HUDEP-2 (cell line): Measurements from ENCODE around the gene CST8.
"Not testable (repeated sequence)": the region's sequence is repeated elsewhere in the genome, so short reads cannot be mapped to it uniquely, and the experiment has no call there.

Source experiments
- DNase-seq, 76 experiments: peaks; one replicate each; lab custom pipeline; 2025; ENCODE audit not compliant: unreplicated experiment in 76 of 76; lab: John Stamatoyannopoulos, UW

The CST8 gene, protein sequence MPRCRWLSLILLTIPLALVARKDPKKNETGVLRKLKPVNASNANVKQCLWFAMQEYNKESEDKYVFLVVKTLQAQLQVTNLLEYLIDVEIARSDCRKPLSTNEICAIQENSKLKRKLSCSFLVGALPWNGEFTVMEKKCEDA

DNA sequence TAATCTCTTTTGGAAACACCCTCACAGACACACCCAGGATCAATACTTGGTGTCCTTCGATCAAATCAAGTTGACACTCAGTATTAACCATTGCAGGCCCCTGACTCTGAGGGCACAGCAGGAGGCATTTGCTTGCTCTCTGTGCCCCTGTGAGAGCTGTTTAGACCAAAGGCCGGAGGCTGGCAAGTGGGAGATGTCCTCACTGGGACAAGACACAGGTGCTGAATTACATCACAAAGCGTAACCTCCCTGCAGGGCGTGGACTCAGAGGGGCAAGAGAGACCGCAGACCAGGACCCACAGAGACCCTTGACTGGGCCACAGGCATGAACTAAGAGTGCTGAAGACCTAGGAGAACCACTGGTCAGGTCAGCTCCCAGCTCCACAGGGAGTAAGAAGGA is at the start of gene CST8:
CST8 (plus strand) TSS at position 301 of the 400 bp plus-strand sequence. CDS start 551 bp downstream, outside the sequence.
- DNase-seq: no peak

DNA sequence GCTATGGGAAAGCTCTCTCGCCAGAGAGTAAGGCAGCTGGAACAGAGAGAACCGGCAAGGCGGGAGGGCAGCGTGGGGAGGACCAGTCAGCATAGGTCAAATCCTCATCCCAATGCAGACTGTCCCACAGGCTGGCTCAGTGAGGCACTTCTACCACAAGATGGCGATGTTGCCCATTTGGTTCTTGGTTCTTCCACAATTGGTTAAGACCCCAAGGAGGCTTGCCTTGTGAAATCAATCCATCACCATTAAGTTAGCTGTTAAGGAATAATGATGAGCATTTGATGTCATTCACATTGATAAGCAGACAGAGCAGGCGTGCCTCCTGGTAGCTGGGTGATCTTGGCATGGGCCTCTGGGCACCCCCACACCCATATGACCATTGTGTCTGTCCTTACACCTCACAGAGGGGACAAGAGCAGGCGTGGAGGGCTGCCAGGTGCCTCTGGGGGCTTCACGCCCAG is 49.0 kb upstream of the CST8 start:
- peak in 48 of 76 experiments; percentile 3 to 75 (median 30) for DNase-seq

DNA sequence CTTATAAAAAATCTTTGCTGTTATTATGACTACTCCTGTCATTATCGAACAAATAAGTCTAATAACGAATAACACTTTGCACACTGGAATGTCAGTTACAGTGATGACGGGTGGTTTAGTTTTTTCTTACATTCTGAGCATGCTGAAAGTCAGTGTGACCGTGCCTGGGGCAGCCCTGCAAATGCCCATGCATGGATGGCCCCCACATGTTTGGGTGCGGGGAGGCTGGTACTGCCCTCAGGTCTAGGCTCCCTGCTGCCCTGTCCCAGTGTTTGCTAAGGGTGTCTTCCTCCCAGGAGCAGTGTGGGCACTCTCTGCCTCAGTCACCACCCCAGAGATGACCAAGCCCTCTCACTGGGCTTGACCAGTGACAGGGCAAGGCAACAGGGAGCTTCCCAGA is 48.5 kb upstream of the CST8 start:
- DNase-seq: no peak

DNA sequence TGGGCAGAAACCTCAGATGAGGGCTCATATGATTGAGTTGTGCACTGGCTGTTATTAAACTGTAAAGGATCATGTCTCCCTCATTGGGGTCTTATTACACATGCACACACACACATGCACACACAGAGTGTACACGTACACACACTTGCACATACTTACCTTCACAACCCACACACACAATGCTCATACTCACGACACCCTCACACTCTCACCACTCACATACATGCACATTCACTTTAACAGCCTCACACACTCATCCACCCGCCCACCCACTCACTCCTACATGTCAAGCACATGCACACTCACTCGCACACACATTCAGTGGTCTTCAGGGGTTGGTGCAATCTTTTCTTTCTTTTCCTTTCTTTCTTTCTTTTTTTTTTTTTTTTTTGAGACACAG is 46.1 kb upstream of the CST8 start:
- no peak for DNase-seq

DNA sequence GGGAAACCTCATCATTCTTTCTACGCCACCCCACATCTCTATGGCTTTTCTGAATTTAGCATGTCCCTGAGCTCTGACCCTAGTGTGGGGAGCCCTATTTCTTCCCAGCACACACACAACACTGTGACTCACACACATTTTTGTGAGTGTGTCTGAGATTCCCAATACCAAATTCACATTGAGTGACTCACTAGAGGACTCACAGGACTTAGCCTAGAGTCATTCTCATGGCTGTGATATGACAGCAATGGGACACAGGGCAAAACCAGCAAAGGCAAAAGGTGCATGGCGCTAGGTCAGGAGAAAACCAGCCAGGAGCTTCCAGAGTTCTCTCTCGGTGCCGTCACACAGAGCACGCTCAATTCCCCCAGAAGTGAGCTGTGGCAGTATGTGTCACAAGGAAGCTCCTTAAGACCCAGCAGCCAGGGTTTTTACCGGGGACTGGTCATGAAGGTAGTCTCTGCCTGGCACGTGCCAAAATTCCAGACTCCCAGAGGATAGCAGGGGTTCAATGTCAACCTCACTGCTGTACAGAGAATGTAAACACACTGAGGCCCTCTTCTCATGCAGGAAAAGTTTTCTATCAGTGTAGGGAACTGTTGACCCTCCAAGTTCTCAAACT is 45.2 kb upstream of the CST8 start:
- no peak for DNase-seq

DNA sequence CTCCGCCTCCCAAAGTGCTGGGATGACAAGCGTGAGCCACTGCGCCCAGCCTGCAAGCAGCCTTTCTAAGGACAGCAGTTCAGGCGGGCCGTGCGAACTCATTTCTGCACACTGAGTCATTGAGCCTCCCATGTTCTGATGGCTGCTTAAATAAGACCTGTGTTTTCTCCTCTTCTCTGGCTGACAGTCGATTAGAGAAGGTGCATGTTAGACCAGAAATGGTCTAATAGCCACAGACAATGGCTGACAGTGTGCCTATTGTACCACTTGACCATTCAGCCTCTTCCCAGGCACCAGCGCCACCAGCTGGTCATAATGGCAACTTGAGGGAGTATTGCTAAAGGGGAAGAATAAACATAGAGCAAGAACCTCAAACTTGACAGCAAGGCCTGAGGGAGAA is 44.4 kb upstream of the CST8 start:
- peak in 63 of 76 experiments; percentile 3 to 76 (median 36) for DNase-seq

DNA sequence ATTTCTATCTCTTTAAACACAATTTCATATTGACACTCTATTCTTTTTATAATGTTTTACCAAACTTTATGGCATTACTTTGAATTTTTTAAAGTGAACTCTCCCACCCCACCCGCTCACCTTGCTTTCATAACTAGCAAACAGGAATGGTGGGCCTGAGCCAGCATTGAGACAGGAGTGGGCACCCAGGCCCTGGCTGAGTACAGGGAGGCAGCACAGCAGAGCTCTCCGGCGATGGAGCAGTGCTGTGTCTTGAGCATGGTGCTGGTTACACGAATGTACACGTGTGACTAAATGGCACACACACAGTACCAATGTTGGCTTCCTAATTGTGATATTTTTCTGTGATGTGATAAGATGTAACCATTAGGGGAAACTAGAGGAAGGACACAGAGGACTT is 42.8 kb upstream of the CST8 start:
- no peak for DNase-seq

DNA sequence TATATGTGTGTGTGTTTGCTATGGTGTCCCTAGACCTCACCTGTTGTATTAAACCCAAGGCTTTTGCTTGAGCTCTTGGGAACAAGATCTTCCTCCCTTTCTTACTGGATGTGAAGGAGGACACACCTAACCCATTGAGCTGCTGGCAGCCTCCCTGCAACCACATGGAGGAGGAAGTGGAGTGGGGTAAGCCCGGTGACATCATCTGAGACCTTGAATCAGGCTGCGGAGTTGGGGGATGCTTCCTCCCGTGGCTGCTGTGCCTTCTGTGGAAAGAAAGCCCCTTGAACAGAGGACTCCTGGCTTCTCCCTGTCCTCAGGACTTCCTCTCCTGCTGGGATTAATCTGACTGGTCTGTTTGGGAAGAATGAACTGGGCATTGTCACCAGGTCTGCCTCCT is 41.5 kb upstream of the CST8 start:
- no peak for DNase-seq

DNA sequence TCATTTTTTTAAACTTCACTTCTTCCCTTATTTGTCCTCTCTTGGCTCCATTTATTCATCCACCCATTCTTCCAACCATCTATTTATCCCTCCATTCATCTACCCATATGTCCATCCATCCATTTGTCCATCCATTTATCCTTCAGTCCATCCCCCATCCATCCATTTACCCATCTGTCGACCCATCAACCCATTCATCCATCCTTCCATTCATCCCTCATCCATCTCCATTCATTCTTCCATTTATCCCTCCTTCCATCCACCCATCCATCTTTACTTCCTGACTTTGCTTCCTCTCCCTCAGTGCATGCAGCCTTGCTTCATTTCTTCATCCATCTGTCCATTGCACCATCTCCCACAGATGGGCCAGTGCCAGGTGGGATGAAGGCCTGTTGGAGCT is 40.0 kb upstream of the CST8 start:
- DNase-seq: no peak

DNA sequence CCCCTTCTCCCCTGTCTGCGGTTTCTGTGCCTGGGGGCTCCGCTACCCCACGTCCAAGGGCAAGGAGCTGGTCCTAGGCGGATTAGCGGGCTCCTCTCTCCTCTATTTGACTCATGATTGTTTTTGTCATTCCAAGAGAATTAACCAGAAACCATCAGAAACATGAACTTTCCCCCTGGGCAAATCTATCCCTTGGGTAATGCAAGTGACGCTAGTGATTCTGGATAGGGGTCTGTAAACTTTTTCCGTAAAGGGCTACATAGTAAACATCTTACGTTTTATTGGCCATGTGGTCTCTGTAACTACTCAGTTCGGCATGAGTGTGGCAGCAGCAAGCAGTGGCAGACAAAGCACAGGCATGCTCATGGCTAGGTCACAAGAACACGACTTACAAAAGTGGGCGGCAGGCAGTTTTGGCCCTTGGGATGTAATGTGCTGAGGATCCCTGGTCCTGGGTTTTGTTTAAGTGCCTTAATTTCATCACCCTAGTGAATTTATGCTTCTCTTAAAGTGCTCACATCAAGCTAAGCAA is 38.9 kb upstream of the CST8 start:
- DNase-seq: no peak

DNA sequence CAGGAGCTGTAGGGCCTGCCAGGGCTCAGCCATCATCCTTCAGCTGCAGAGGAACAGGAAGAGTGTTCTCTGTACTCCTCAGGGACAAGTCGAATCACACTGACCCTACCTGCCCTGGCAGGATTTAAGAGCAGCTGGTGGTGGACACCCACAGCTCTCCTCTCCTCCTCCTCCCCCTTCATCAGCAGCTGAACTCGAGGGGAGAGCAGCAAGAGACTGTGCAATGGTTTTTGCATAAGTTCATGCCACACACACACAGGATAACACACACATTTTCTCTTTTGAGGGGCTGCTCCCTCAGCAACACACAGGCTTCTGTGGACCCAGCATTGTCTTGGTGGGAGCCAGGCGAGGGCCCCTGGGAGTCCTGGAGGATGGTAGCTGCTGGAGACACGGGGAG is 38.1 kb upstream of the CST8 start, which contains the start of gene CST11:
CST11 (minus strand) TSS at position 101 of the 400 bp plus-strand sequence; CDS start at position 36, 65 bp downstream.
- no peak for DNase-seq

DNA sequence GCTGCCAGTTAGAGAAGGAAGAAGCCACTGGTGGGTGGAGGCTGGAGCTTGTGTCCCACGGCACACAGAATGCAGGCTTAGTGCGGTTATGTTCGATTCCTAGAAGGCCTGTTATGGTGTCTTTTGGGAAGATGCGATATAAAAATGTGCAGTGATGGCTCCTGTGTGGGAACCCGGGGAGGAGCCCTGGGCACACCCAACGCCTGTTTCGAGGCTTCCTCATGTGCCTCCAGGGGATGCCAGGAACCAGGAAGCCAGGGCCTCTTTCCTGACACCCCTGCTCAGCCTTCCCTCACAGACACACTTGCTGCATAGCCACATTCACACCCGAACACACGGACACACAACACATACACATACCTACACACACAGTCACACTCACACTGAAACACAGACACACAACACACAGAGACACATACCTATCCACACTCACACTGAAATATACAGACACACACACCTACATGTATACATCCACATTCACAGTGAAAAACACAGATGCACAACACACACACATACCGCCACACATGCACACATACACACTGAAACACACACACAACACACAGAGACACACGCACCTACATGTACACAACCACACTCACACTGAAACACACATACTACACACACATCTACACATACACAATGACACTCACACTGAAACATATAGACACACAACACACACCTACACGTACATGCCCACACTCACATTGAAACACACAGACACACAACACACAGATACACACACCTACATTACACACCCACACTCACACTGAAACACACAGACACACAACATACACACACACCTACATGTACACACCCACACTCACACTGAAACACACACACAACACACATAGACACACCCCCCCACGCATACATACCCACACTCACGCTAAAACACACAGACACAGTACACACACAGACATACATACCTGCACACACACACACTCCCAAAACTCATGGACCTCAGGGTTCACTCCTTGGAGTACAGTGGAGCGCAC is 37.1 kb upstream of the CST8 start:
- no peak for DNase-seq

DNA sequence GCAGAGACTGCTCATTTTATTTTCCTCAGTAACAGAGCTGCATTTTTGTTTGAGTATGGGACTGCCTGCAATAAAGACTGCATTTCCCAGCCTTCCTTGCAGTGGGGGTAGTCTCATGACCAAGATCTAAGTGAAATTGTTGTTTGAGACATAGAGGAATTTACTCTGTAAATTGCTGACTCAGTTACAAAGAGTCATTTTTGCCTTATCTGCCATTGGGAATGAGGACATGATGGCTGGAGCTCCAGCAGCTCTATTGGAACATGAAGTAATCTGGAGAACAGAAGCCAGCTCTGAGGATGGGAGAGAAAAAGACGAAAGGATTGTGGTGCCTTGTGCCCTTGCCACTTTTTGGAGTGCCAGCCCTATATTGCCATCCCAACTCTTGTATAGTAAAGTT is 36.1 kb upstream of the CST8 start:
- no peak for DNase-seq

DNA sequence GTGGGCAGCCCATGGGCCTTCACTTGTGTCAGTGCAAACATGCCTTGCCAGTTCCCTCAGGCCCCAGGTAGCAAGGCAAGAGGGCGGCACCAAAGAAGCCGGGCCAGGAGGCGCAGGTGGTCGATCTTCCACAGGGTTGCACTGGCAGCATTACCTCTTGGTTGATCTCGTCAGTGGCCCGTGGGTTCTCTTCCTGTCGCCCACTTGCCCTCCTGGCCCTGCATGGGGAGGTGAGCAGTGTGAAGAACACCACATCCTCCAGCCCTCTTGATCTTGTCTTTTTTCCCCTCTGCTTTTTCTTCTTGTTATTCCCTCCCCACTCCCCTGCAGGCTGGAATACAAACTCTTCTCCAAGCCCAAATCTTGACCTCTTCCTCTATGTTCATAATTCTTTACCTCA is 35.3 kb upstream of the CST8 start:
- no peak for DNase-seq

DNA sequence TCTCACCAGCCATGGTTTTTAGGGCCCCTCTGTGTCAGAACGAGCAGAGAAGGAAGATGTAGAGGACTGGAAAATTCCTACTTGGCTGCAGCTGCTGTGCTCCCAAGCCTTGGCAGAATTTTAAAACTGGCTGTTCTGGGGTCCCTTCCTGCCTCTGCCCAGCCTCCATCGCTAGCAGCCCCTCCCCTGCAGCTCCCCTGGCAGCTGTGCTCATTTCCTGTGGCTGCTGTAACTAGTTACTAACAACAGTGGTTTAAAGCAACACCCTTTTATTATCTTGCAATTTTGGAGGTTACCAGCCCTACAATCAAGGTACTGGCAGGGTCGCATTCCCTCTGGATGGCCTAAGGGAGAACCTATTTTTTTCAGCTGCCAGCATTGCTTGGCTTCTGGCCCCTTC is 34.5 kb upstream of the CST8 start:
- DNase-seq: no peak

DNA sequence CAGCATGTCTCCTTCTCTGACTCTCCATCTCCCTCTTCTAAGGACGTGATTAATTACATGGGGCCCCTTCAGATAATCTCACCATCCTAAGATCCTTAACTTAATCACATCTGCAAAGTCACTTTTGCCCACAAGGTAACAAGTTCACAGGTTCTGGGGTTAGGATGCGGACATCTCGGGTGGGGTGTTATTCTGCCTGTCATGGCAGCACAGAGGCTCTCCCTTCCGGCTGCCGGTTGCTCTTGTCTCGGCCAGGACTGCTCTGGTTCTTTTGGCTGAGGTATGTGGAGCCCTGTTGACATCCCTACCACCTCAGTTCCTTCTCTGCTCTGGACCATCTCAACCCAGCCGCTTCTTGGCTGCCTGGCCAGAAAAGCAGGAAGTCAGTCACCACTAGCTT is 34.0 kb upstream of the CST8 start:
- no peak for DNase-seq

DNA sequence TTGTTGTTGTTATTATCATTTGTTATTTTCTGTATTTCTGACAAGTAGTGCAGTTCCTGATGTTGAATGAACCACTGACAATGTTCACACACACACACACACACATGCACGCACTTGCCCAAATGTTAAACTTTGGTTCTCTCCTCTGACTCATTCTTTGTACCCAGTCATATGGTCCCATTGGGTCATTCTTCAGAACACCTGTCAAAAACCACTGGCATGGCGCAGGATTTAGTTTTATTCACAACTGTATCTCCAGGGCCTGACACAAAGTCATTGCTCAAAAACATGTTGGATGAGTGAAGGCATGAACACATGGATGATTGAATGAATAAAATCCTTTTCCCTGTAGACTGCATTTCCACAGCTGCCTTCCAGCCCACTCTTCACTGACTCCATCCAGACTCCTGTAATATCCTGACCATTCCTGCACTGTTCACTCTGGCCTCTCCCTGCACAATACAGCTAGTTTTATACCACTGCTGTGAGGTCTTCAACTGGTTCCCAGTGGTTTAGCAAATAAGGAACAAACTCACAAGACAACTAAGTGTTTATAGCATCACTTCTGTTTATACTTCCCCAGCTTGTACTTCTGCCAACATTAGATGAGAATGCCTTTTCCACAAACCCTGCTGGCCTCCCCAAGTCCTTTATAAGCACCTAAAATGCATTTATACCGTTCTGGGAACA is 31.3 kb upstream of the CST8 start:
- DNase-seq: no peak

DNA sequence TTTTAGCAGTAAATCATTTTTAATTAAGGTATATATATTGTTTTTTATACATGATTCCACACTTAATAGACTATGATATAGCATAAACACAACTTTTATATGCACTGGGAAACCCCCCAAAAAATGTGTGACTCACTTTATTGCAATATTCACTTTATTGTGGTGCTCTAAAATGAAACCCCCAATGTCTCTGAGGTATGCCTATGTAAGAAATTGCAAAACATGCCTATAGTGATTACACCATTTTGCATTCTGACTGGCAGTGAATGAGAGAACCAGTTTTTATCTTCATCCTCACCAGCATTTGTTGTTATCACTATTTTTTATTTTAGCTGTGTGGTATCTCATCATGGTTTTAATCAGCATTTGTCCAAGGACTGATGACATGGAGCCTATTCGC is 29.7 kb upstream of the CST8 start:
- no peak for DNase-seq

DNA sequence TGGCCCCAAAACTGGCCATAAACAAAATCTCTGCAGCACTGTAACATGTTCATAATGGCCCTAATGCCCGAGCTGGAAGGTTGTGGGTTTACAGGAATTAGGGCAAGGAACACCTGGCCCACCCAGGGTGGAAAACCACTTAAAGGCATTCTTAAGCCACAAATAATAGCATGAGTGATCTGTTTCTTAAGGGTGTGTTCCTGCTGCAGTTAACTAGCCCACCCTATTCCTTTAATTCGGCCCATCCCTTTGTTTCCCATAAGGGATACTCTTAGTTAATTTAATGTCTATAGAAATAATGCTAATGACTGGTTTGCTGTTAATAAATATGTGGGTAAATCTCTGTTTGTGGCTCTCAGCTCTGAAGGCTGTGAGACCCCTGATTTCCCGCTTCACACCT is 24.0 kb upstream of the CST8 start:
- not testable (repeated sequence) for DNase-seq

DNA sequence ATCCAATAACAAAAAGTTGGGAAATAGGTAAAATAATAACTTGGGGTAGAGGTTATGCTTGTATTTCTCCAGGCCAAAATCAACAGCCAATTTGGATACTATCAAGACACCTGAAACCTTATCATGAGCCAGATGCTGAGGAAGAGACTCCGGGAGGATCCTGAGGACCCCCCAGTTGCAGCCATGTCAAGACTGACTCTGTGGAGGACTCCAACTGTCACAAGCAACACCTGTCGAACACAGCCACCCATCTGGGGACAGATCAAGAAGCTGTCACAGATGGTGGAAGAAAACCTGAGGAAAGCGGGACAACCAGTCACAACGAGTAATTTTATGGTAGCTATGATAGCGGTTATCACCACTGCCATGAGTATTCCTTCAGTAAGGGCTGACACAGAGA is 18.6 kb upstream of the CST8 start:
- DNase-seq: not testable (repeated sequence)

DNA sequence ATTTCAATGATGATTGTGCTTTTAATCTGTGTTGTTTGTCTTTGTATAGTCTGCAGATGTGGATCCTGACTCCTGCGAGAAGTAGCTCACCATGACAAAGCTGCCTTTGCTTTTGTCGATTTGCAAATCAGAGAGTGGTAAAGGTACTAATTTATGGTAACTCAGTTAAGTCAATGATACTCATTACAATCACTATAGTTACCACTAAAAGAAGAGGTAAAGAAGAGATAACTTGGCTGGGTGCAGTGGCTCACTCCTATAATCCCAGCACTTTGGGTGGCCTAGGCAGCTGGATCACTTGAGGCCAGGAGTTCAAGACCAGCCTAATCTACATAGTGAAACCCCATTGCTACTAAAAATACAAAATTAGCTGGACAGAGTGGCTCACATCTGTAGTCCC is 17.6 kb upstream of the CST8 start:
- not testable (repeated sequence) for DNase-seq
